ENCODE results near the gene WWC1.

The WWC1 gene

DNA sequence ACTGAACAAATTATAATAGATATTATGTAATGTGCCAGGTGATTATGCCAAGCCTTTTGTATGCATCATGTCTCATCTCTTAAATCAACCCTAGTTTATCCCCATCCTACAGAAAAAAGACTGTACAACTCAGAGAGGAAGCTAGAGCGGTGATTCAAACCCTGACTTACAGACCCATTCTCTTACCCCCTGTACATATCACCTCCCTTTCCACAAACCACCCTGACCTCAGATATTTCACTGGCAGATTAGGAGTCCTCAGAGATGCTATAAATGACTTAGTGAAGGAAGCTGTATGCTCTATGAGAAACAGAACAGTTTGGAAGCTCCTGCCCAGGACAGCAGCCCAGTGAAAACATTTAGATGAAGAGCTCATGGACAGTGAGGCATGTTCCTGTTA is 115.8 kb downstream of the WWC1 start:
- TF ChIP-seq GATA2 (IDR thresholded peaks at IDR 0.05; ENCODE audit: low read depth, low read length), result no peak
- no peak for TF ChIP-seq GATA3 (IDR thresholded peaks at IDR 0.05; ENCODE audit: low read depth, low read length)

DNA sequence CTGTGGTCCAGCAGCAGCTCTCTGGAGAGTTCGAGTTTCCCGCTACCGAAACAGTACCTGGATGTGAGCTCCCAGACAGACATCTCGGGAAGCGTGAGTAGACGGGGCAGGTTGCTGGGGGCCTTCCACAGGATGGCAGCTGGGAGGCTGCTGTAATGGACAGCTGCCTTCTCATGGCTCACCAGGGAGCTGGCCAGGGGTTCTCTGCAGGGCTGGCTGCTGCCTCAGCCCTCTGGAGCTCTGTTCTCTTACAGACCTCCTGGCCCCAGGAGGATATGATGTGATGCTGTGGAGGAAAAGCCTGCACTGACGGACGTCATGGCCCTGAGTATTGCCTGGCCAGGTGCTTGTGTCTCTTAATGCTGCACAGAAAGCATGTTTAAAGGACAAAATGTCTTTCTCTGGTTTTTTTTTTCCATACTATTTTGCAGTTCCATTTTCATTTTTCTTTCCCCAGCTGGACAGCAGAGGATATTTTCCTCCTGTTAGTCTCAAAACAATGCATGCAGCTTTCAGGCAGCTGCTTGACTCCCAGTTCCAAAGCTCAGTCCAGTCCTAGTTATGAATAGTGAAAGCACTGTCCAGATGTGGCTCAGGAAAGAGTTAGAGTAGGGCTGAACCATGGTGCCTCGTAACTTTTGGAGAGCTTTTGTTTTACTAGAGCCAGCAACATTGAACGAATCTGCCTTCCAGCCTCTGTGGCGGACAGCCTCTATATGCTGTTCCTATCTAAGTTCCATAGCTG is 117.3 kb downstream of the WWC1 start:
- no peak for TF ChIP-seq GATA2 (IDR thresholded peaks at IDR 0.05; ENCODE audit: low read depth, low read length)
- no peak for TF ChIP-seq GATA3 (IDR thresholded peaks at IDR 0.05; ENCODE audit: low read depth, low read length)

DNA sequence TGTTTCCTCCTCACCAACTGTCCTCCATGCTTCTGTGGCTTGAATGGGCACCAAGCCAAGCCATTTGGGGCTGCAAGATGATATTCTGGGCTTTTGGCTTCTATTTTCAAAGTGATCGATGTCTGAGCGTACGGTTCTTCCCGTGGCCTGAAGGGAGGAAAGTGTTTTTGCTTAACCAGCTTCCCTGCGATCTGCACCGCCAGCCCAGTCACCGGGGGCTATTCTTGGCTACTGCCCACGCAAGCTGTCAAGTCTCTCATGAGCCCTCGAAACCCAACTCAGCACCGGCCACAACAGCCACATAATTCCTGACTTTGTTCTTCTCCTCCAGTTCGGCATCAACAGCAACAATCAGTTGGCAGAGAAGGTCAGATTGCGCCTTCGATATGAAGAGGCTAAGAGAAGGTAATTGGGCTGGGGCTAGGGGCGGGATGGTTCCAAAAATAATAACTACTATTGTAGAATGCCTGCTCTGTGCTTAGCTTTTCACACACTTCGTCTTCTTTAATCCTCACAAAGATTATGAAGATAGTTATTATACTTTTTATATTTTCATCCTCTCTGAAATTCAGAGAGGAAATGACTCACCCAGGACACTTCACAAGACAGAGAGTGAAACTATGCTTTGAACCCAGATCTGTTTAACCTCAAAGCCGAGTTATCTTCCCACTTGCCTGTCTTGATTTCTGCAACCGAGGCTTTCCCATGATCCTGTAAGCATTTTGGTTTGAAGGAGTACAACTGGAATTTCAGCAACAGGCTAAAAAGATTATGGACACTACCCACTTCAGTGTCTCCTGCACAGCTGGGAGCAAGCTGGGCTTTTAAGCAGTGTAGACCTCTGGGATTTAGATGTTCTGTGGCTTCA is 118.4 kb downstream of the WWC1 start:
- TF ChIP-seq GATA2 (IDR thresholded peaks at IDR 0.05; ENCODE audit: low read depth, low read length) (no peak), GATA3 (IDR thresholded peaks at IDR 0.05; ENCODE audit: low read depth, low read length) (no peak)

DNA sequence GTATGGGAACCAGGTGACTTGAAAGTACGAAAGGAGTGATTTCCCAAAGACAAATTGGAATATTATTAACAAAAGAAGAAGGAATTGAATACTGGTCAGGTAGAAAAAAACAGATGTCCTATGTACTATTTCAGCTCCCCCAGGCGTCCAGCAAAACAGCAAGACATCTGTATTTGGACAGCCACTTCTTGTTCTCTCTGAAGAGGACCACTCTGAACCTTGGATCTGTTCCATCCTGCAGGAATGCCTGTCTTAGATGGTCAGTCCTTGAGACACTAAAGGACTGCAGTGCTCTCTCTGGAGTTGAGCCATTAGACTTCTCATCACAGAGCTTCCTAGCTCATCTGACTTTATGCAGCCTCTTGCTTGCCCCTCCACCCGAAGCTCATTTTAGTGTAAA is 120.4 kb downstream of the WWC1 start:
- TF ChIP-seq GATA2 (IDR thresholded peaks at IDR 0.05; ENCODE audit: low read depth, low read length) (no peak), GATA3 (IDR thresholded peaks at IDR 0.05; ENCODE audit: low read depth, low read length) (no peak)

DNA sequence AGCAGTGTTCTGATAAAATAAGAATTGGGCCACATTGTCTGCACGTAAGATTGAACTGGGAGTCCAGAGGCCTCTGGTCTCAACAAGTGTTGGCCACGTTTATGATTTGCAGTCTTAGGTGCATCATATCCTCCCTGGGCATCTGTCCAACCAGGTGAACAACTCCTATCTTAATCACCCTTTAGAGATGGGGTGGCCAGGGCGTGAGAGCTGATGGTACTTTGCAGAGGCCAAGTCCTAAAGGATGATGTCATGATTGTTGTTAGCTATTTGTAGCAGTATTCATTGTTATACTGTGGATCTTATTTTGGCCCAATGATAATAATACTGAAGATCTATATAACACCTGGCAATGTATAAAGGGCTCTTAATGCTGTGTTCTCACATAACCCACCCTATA is 121.6 kb downstream of the WWC1 start:
- TF ChIP-seq GATA3 (IDR thresholded peaks at IDR 0.05; ENCODE audit: low read depth, low read length) (no peak), GATA2 (IDR thresholded peaks at IDR 0.05; ENCODE audit: low read depth, low read length) (no peak)

DNA sequence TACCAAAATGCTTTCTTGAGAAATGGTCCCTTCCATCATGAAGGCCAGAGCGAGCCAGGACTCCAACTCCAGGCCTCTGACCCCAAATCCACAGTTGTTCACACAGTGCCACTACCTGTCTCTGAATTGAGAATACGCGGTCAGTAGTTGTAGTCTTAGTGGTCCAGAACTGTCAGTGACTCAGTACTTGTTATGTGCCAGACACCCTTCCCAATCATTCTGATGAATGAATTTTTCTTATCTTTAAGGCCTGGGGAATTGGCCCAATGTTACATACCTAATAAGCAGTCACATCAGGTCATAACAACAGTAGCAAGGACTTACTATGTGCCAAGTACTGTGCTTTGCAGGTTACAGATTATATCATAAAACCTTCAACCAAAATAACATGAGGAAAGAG is 122.2 kb downstream of the WWC1 start:
- no peak for TF ChIP-seq GATA2 (IDR thresholded peaks at IDR 0.05; ENCODE audit: low read depth, low read length)
- TF ChIP-seq GATA3 (IDR thresholded peaks at IDR 0.05; ENCODE audit: low read depth, low read length), result no peak

DNA sequence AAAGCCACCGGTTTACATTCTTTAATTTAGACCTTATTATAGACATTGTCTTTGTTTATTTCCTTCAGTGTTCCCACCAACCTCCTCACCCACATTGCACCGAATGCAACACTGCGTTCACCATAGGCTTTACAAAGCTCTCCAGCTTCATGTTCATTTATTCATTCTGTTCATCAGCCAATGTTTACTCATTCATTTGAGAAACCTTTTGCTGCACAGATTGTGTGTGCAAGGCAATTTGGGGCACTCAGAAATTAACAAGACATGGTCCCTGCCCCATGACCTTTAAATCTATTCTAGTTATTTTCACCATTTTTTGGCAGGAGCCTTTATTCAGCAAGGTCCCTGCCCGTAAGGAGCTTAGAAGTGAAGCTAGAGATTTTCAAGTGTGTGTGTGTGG is 124.0 kb downstream of the WWC1 start:
- TF ChIP-seq GATA2 (IDR thresholded peaks at IDR 0.05; ENCODE audit: low read depth, low read length) (no peak), GATA3 (IDR thresholded peaks at IDR 0.05; ENCODE audit: low read depth, low read length) (no peak)

DNA sequence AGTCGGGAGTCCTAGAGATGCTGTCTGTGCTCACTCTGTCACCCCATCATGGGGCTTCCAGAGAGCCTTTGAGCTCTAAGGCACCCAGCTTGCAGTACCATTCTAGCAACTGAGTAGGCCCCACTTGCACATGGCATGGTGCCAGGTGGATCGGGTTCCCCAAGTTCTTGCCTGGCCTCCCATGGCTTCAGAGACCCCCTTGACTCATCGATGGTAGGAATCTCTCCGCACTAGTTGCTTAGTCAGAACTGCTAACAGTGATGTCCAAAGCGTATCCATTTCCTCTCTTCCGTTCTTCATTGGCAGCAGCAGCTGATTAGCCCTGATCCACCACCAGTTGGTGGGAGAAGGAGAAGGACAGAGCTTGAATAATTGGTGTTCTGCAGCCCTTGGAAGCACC is 124.5 kb downstream of the WWC1 start:
- TF ChIP-seq GATA2 (IDR thresholded peaks at IDR 0.05; ENCODE audit: low read depth, low read length) (no peak), GATA3 (IDR thresholded peaks at IDR 0.05; ENCODE audit: low read depth, low read length) (no peak)

DNA sequence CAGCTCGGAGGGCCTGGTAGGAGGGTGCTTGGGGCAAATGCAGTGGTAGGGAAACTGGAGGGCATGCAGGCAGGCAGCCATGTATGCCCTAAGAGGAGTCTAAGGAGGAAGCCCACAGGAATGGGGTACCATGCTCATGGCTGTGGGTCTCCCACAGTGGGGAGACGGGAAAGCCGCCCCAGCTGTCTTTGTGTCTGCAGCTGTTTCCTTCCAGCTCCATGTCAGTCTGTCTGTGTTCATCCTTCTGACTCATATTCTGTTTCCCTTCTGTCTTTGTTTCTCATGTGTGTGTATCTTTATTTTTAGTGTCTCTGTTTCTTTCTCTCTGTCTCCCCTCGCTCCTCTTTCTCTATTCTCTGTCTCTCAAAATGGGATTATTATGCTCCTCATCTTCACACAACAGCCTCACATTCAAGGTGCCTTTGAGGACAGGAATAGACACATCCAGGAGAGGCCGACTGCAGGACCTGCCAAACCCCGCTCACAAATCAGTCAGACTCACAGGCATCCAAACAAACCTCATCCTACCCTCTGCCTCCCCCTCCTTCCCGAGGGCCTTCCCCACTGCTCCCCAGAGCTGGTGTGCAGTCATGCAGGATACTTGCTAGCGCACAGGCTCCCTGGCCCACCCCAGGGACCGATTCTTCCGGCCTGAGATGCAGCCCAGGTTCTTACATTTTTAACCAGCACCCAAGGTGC is 126.4 kb downstream of the WWC1 start:
- TF ChIP-seq GATA2 (IDR thresholded peaks at IDR 0.05; ENCODE audit: low read depth, low read length) (no peak), GATA3 (IDR thresholded peaks at IDR 0.05; ENCODE audit: low read depth, low read length) (no peak)

DNA sequence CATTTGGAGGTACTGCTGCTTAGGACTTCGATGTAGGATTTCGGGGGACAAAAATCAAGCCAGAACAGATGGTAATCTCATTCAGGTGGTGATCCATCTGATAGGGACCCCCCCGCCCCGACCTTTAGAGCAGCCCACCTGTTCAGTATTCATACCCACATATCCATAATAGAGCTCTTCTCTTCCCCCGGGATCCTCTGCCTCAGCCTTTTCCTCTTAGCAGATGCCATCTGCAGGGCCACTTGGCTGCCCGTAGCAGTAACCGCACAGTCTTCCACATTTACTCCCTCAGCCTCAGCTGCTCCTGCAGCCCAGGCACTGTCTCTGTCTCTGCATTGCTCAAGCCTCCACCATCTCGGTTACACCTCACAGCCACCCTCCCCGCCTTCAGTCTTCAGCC is 129.0 kb downstream of the WWC1 start:
- TF ChIP-seq GATA3 (IDR thresholded peaks at IDR 0.05; ENCODE audit: low read depth, low read length) (no peak), GATA2 (IDR thresholded peaks at IDR 0.05; ENCODE audit: low read depth, low read length) (no peak)

DNA sequence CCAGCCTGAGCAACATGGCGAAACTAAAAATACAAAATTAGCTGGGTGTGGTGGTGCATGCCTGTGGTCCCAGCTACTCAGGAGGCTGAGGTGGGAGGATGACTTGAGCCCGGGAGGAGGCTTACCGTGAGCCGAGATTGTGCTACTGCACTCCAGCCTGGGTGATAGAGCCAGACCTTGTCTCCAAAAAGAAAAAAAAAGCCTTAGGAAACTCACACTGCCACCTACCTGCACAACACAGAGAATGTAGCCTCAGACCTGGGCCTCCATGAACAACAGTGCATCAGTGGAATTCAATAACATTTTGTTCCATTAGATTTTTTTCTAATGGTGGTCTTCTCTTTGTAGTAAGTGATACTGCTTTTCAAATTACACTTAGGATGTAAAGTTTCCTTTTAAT is 131.0 kb downstream of the WWC1 start:
- TF ChIP-seq GATA2 (IDR thresholded peaks at IDR 0.05; ENCODE audit: low read depth, low read length) (no peak), GATA3 (IDR thresholded peaks at IDR 0.05; ENCODE audit: low read depth, low read length) (no peak)

DNA sequence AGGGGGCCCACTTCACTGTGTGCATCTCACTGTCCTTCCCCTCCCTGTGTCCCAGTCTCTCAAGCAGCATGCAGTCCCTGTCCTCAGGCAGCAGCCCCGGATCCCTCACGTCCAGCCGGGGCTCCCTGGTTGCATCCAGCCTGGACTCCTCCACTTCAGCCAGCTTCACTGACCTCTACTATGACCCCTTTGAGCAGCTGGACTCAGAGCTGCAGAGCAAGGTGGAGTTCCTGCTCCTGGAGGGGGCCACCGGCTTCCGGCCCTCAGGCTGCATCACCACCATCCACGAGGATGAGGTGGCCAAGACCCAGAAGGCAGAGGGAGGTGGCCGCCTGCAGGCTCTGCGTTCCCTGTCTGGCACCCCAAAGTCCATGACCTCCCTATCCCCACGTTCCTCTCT is 132.0 kb downstream of the WWC1 start:
- TF ChIP-seq GATA2 (IDR thresholded peaks at IDR 0.05; ENCODE audit: low read depth, low read length), result no peak
- no peak for TF ChIP-seq GATA3 (IDR thresholded peaks at IDR 0.05; ENCODE audit: low read depth, low read length)

DNA sequence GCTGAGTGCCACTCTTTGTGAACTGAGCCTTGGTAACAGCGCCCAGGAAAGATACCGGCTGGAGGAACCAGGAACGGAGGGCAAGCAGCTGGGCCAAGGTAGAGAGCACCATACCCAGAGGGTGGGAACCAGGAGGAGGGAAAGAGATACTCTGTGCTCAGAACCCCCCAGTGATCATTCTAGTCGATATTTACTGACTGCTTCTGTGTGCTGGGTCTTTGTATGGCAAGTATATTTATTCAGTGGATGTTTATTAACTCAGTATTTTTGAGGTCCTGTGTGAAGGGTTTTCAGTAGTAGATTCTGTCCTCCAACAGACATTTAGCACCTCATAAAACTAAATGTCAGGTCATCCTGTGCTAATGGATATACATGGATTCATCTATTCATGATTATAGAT is 132.5 kb downstream of the WWC1 start:
- no peak for TF ChIP-seq GATA3 (IDR thresholded peaks at IDR 0.05; ENCODE audit: low read depth, low read length)
- TF ChIP-seq GATA2 (IDR thresholded peaks at IDR 0.05; ENCODE audit: low read depth, low read length), result no peak

DNA sequence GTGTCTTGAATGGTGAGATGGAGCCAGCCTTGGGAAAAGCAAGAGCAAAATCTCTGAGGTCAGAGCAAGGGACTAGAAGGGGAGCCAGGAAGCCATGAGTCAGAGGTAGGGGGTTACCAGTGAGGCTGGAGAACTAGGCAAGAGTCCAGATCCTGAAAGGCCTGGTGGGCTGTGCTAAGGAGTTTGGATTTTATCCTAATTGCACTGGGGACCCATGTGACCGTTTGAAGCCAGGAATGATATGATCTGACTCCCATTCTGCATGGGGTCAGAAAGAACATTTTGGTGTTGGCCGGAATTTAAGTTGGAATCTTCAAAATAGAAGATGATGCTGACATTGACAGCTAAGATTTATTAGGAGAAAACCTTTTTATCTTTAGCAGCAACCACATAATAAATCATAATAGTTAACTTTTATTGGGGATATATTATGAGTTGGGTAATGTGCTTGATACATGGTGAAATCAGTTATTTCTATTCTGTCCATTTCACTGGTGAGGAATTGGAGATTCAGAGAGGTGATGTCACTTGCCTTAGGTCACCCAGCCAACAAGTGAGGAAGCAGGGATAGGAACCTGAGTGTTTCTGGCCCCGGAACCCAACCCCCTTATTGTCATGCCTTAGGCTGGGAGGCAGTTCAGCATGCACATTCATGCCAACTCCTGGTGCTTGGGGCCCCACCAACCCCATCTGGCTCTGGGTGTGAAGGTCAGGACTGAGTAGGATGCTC is 133.3 kb downstream of the WWC1 start:
- TF ChIP-seq GATA3 (IDR thresholded peaks at IDR 0.05; ENCODE audit: low read depth, low read length), result no peak

All from SH-SY5Y (cell line).